HFF-Myc (cell line): ENCODE measurements around the gene TAF8.

Experiments used
- DNase-seq: peaks from one replicate; pipeline ENCODE4 v3.0.0-alpha.2; 2011; ENCODE audit warnings: low read depth; ENCODE audit errors: extremely low read depth
- H3K4me3 ChIP-seq: replicated peaks from 2 replicates; pipeline ENCODE4 v1.5.1; 2011; ENCODE audit warnings: low read depth, mild to moderate bottlenecking, control low read depth, low read length
- CTCF ChIP-seq: IDR thresholded peaks from 2 replicates; pipeline ENCODE4 v1.5.1; 2012; ENCODE audit warnings: mild to moderate bottlenecking, low read depth, low read length, control low read depth; ENCODE audit errors: missing control alignments

TAF8 gene

GRCh38 chr6:42125231-42125630, 74.9 kb downstream of the TAF8 start:
- no peak overlapping the region for H3K4me3 ChIP-seq
- no peak for DNase-seq
- no peak for TF ChIP-seq CTCF

- no peak for DNase-seq
- no peak overlapping the region for H3K4me3 ChIP-seq
- no peak for TF ChIP-seq CTCF
Measured at GRCh38 chr6:42125663-42126062, 75.3 kb downstream of the TAF8 start.

GRCh38 chr6:42128460-42129359, 78.4 kb downstream of the TAF8 start:
- H3K4me3 ChIP-seq = no peak overlapping the region
- DNase-seq = no peak
- no peak for TF ChIP-seq CTCF

- no peak for DNase-seq
Measured at GRCh38 chr6:42129360-42129676, 79.0 kb downstream of the TAF8 start.

GRCh38 chr6:42131531-42131930, 81.2 kb downstream of the TAF8 start:
- H3K4me3 ChIP-seq = no peak overlapping the region
- TF ChIP-seq CTCF = no peak
- no peak for DNase-seq

More at GRCh38 chr6:42129360-42129676, 79.0 kb downstream of the TAF8 start:
- no peak for TF ChIP-seq CTCF
- H3K4me3 ChIP-seq = no peak overlapping the region

- no peak for TF ChIP-seq CTCF
- DNase-seq = no peak
Measured at GRCh38 chr6:42133926-42134325, 83.6 kb downstream of the TAF8 start.

More at GRCh38 chr6:42133926-42134325, 83.6 kb downstream of the TAF8 start:
- no peak overlapping the region for H3K4me3 ChIP-seq
